Gastroesophageal sphincter (tissue), 3 donors: ENCODE measurements around the gene ZNHIT6.

Experiments
- CTCF ChIP-seq, 4 experiments: fragments of 200-600 bp in 2 of 4; fragments of 450-650 bp in 2 of 4; sonication (generic) in 1 of 4; IDR thresholded peaks; one replicate each; pipeline ENCODE4 v1.5.1; 2017 to 2019; ENCODE audit warnings: antibody characterized with exemption in 4 of 4, mild to moderate bottlenecking in 2 of 4, moderate library complexity in 2 of 4
- EP300 ChIP-seq: sonication (generic); formaldehyde crosslinking; IDR thresholded peaks from one replicate; pipeline ENCODE4 v1.6.1; 2017; ENCODE audit warnings: antibody characterized with exemption, mild to moderate bottlenecking
- POLR2AphosphoS5 ChIP-seq: sonication (generic); formaldehyde crosslinking; IDR thresholded peaks from one replicate; pipeline ENCODE4 v1.6.1; 2017; ENCODE audit warnings: antibody characterized with exemption

- no peak for TF ChIP-seq CTCF (IDR thresholded peaks at IDR 0.05)
- TF ChIP-seq POLR2AphosphoS5: no peak
- no peak for TF ChIP-seq EP300
These were observed 108.6 kb downstream of the ZNHIT6 start for GRCh38 chr1:85599681-85600080.
